PFSK-1 (cell line): ENCODE data around the gene GMDS.

Source experiments
- FOXP2 ChIP-seq: optimal IDR thresholded peaks from 2 replicates; pipeline ENCODE3; 2011; ENCODE audit warnings: borderline replicate concordance, control low read depth, inconsistent platforms; ENCODE audit not compliant: insufficient read depth; ENCODE audit errors: extremely low read length, extremely low read depth
- POLR2AphosphoS5 ChIP-seq: IDR thresholded peaks from 2 replicates; pipeline ENCODE4 v1.6.1; 2012; ENCODE audit warnings: low read depth, mild to moderate bottlenecking, control low read depth, low read length, moderate library complexity
- REST ChIP-seq, 2 experiments: IDR thresholded peaks; 2 replicates each; pipeline versions ENCODE4 v1.6.1 to v1.8.0; 2011 to 2012; ENCODE audit warnings: low read depth in 2 of 2, low read length in 2 of 2, control low read depth in 1 of 2, inconsistent platforms in 1 of 2, mild to moderate bottlenecking in 1 of 2, moderate library complexity in 1 of 2; ENCODE audit not compliant: insufficient read depth in 1 of 2
- SIN3A ChIP-seq: IDR thresholded peaks from 2 replicates; pipeline ENCODE4 v1.6.1; 2012; ENCODE audit warnings: mild to moderate bottlenecking, low read length, moderate library complexity, borderline replicate concordance; ENCODE audit not compliant: insufficient read depth
- TAF1 ChIP-seq: IDR thresholded peaks from 2 replicates; pipeline ENCODE4 v1.6.1; 2012; ENCODE audit warnings: low read length, control low read depth, borderline replicate concordance; ENCODE audit not compliant: insufficient read depth

The GMDS gene

GRCh38 chr6:2116496-2116895 is 128.9 kb downstream of the GMDS start:
- TF ChIP-seq POLR2AphosphoS5: no peak
- no peak for TF ChIP-seq SIN3A
- no peak for TF ChIP-seq FOXP2
- no peak for TF ChIP-seq REST (IDR thresholded peaks at IDR 0.05; ENCODE audit: insufficient read depth in 1 of 2, low read depth in 2 of 2, low read length in 2 of 2)
- no peak for TF ChIP-seq TAF1

GRCh38 chr6:2114100-2114499 is 131.3 kb downstream of the GMDS start:
- no peak for TF ChIP-seq REST (IDR thresholded peaks at IDR 0.05; ENCODE audit: insufficient read depth in 1 of 2, low read depth in 2 of 2, low read length in 2 of 2)
- no peak for TF ChIP-seq TAF1
- no peak for TF ChIP-seq SIN3A
- TF ChIP-seq POLR2AphosphoS5: no peak
- TF ChIP-seq FOXP2: no peak

- TF ChIP-seq POLR2AphosphoS5 (no peak), SIN3A (peak; percentile 35; the same call in 1 of the 2 replicates), REST (IDR thresholded peaks at IDR 0.05; ENCODE audit: insufficient read depth in 1 of 2, low read depth in 2 of 2, low read length in 2 of 2) (0 out of 4 replicates have a peak, but pooled peaks of 1 of the 2 experiments have one; percentile 6)
These were observed 134.2 kb downstream of the GMDS start for GRCh38 chr6:2111162-2111677.

GRCh38 chr6:2110504-2110903 is 134.9 kb downstream of the GMDS start:
- TF ChIP-seq FOXP2 (no peak), SIN3A (no peak), TAF1 (no peak), POLR2AphosphoS5 (no peak), REST (IDR thresholded peaks at IDR 0.05; ENCODE audit: insufficient read depth in 1 of 2, low read depth in 2 of 2, low read length in 2 of 2) (no peak)

- TF ChIP-seq SIN3A (no peak), POLR2AphosphoS5 (no peak), TAF1 (no peak), FOXP2 (no peak)
These were observed 135.6 kb downstream of the GMDS start for GRCh38 chr6:2109796-2110195.
